ENCODE data around the gene POC1A.

DNA sequence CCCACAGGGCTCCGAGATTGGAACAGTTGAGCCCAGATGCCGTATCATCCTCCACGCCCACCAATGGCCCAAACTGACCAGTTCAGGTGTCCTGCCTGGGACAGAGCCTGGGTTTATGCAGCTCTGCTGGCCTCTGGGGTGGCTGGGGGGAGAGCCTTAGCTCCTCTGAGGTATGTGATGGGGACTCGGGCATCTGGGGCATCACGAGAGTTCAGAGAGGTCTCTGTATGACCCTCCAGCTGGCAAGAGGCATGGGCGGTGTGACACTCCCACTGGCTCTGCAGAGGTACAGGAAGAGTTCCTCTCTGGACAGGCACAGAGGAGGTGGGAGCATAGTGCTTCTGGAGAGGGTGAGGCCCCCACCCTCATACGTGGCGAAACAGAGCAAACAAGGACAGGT, 71.3 kb downstream of the POC1A start:
- TF ChIP-seq EZH2 (IDR thresholded peaks at IDR 0.05; ENCODE audit: borderline replicate concordance, low read depth, low read length, severe bottlenecking) (no peak), CTCF (IDR thresholded peaks at IDR 0.05; ENCODE audit: extremely low read depth in 1 of 2, insufficient read depth in 1 of 2, low read depth in 1 of 2, low read length in 2 of 2) (no peak), POLR2A (IDR thresholded peaks at IDR 0.05; ENCODE audit: low read depth, low read length) (no peak), GATA2 (IDR thresholded peaks at IDR 0.05; ENCODE audit: insufficient read depth, insufficient read length, low read depth, low read length) (no peak), JUN (IDR thresholded peaks at IDR 0.05; ENCODE audit: borderline replicate concordance, insufficient read depth, insufficient read length, low read depth) (no peak), MAX (IDR thresholded peaks at IDR 0.05; ENCODE audit: insufficient read depth, insufficient read length) (no peak)

Data from endothelial cell of umbilical vein (primary cell).